Kidney epithelial cell (primary cell): Measurements from ENCODE around the gene TADA1. TPM values are rescaled to one million over a fixed set of nuclear protein-coding genes. Genes with fewer than 3 reads are reported as not detected.

Source experiments
- DNase-seq: peaks from one replicate; pipeline ENCODE4 v3.0.0-alpha.2; 2010; ENCODE audit warnings: low read depth
- H3K27me3 ChIP-seq: 2 replicates; pipeline ENCODE4 v1.6.0; 2011; ENCODE audit warnings: low read length; ENCODE audit not compliant: control insufficient read depth, insufficient read depth
- H3K36me3 ChIP-seq: 2 replicates; pipeline ENCODE4 v1.5.1; 2011; ENCODE audit warnings: low read length; ENCODE audit not compliant: control insufficient read depth, insufficient read depth
- H3K4me3 ChIP-seq: 2 replicates; pipeline ENCODE4 v1.5.1; 2011; ENCODE audit warnings: low read depth, mild to moderate bottlenecking, control low read depth, low read length
- total RNA-seq: library from RNA; depleted of rRNA; stranded (reverse); fragments of >200 nt; gene quantifications from 2 replicates; pipeline ENCODE4 v1.2.3, GENCODE V29; 2015
- TF ChIP-seq, protein P1 (sequence below): IDR thresholded peaks from 2 replicates; pipeline ENCODE4 v1.5.1; 2011; ENCODE audit warnings: mild to moderate bottlenecking, moderate library complexity, low read length, control low read depth, inconsistent platforms; ENCODE audit not compliant: insufficient read depth, poor library complexity, severe bottlenecking

The TADA1 gene
- total RNA-seq, 1 donor from 2014 or later: 14.0 TPM

DNA sequence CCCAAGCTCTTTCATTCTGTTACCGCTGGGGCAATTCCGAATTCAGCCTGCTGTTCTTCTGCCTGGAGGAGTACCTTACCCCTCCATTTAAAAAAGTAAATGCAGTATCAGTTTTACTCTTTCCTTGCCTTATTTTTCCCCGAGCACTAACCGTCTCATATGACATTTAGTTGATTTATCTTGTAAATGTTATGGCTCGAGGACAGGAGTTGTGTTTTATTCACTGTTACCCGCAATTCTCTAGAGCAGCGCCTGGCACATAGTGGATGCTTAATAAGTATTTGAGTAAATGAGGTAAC lies 425 bp upstream of the TADA1 start:
- TF ChIP-seq, protein P1, sequence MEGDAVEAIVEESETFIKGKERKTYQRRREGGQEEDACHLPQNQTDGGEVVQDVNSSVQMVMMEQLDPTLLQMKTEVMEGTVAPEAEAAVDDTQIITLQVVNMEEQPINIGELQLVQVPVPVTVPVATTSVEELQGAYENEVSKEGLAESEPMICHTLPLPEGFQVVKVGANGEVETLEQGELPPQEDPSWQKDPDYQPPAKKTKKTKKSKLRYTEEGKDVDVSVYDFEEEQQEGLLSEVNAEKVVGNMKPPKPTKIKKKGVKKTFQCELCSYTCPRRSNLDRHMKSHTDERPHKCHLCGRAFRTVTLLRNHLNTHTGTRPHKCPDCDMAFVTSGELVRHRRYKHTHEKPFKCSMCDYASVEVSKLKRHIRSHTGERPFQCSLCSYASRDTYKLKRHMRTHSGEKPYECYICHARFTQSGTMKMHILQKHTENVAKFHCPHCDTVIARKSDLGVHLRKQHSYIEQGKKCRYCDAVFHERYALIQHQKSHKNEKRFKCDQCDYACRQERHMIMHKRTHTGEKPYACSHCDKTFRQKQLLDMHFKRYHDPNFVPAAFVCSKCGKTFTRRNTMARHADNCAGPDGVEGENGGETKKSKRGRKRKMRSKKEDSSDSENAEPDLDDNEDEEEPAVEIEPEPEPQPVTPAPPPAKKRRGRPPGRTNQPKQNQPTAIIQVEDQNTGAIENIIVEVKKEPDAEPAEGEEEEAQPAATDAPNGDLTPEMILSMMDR: peak; percentile 11
- H3K4me3 ChIP-seq: peak overlapping the region; percentile 89
- H3K27me3 ChIP-seq: no peaks in the 10 kb centered on the region
- no peak for DNase-seq
- no peaks in the 10 kb centered on the region for H3K36me3 ChIP-seq

DNA sequence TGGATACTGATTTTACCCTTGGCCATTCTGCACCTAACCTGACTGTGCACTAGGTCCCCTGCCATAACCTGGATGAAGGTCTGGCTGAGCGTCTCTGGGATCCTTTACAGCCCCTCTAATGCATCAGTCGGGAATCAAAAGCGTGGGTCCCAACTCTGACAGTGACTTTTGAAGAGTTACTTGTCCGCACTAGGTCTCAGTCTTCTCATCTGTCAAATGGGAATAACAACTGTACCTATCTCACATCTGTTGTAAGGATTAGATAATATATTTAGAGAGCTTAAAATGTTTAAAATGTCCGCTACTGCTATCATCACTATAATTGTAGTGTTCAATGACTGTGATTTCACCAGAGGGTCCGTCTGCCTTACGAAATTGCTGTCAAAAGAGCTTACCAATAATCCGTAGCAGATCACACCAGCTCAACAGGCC lies 746 bp downstream of the TADA1 start:
- Histone ChIP-seq H3K27me3 (no peaks in the 10 kb centered on the region), H3K36me3 (no peaks in the 10 kb centered on the region), H3K4me3 (peak overlapping the region; percentile 89)
- no peak for DNase-seq
- TF ChIP-seq, protein P1: no peak

DNA sequence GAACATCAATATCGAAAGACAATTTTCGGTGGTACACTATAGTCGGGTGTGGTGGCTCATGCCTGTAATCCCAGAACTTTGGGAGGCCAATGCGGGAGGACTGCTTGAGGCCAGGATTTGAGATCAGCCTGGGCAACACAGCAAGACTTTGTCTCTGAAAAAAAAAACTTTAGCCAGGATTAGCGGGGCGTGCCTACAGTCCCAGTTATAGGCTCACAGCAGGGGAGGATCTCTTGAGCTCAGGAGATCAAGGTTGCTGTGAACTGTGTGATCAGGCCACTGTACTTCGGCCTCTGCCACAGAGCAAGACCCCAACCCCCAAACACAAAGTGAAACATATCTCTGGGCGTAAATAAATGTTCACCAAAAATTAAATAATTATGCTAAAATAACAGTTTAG lies 1.6 kb downstream of the TADA1 start:
- H3K27me3 ChIP-seq: no peaks in the 10 kb centered on the region
- no peak overlapping the region for H3K4me3 ChIP-seq
- no peak for DNase-seq
- TF ChIP-seq, protein P1: no peak
- H3K36me3 ChIP-seq: no peaks in the 10 kb centered on the region

DNA sequence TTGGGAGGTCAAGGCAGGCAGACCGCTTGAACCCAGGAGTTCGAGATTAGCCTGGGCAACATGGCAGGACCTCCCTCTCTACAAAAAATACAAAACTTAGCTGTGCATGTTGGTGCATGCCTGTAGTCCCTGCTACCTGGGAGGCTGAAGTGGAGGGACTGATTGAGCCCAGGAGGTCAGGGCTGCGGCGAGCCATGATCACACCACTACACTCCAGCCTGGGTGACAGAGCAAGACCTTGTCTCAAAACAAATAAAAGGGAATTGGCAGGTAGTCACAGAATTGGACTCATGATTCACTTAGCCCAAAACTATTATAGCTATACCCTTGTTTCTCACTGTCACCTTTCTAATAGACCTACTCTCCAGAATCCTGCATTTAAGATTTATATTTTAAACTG lies 5.5 kb downstream of the TADA1 start:
- Histone ChIP-seq H3K4me3 (no peak overlapping the region), H3K36me3 (no peaks in the 10 kb centered on the region), H3K27me3 (no peaks in the 10 kb centered on the region)
- TF ChIP-seq, protein P1: no peak
- no peak for DNase-seq

DNA sequence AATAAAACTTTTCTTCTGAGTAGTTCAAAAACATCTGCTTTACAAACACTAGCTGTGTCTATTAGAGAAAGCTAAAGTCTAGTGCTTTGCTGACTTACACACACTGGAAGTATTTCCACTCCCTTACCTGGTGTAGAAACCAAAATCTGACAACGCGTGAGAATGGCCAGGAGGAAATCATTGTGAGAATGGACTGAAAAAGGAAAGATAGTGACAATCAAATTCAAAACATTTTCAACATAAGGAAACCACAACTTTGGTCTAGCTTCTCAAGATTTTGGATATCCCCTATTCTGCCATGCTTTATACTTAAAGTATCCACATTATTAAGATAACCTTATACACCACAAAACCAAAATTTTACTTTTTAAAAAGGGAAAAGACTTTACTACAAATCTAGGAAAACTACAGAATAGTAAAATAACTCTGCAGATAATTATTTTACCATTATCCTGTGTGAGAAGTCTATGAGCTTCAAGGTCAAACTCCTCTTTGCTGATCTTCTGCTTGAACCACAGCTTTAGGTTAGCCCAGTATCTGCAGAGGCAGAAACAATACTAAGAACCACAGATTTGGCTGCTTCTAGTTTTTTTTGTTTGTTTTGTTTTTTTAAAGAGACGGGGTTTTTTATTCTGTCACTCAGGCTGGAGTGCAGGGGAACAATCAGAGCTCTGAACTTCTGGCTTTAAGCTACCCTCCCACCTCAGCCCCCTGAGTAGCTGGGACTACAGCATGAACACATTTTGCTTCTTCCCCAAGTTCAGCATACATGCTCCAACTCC lies 6.6 kb downstream of the TADA1 start:
- Histone ChIP-seq H3K4me3 (no peak overlapping the region), H3K36me3 (no peaks in the 10 kb centered on the region), H3K27me3 (no peaks in the 10 kb centered on the region)
- DNase-seq: no peak
- TF ChIP-seq, protein P1: no peak

DNA sequence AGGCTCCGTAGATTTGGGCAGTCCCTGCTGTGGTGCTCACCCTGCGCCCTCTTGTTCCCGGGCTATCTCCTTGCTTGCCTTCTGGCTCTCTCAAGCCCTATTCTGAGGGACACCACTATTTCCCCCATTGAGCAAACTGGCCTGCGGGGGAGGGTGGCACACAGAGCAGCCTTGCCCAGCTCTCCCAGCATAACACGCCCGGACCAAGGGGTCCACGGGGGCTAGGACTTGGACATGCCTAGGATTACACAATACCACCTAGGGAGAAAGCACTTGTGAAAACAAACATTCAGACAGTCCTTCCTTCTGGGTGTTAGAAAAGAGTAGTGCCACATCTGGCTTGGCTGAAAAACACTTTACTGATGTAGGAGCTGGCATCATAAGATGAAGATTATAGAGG lies 7.4 kb downstream of the TADA1 start:
- TF ChIP-seq, protein P1: no peak
- Histone ChIP-seq H3K4me3 (no peak overlapping the region), H3K36me3 (no peaks in the 10 kb centered on the region), H3K27me3 (no peaks in the 10 kb centered on the region)
- DNase-seq: no peak
